Fibroblast of lung (primary cell): ENCODE measurements around the gene ZNF189. TPM values are rescaled to one million over a fixed set of nuclear protein-coding genes. Genes with fewer than 3 reads are reported as not detected.

Source experiments
- DNase-seq, 2 donors: peaks; one replicate each; pipeline versions ENCODE4 v3.0.0 to v3.0.0-alpha.2; 2010; ENCODE audit warnings: low read depth in 2 of 2
- H2AFZ ChIP-seq: 2 replicates; pipeline ENCODE4 v1.5.1; 2012; ENCODE audit warnings: low read length, control low read depth, inconsistent platforms
- H3K27ac ChIP-seq: 2 replicates; pipeline ENCODE4 v1.5.1; 2011; ENCODE audit warnings: low read length, control low read depth; ENCODE audit not compliant: insufficient read depth
- H3K27me3 ChIP-seq: 2 replicates; pipeline ENCODE4 v1.5.1; 2011; ENCODE audit warnings: mild to moderate bottlenecking, low read length; ENCODE audit not compliant: control insufficient read depth, insufficient read depth
- H3K36me3 ChIP-seq: 2 replicates; pipeline ENCODE4 v1.5.1; 2011; ENCODE audit warnings: low read length; ENCODE audit not compliant: control insufficient read depth, insufficient read depth
- H3K4me1 ChIP-seq: 2 replicates; pipeline ENCODE4 v1.5.1; 2011; ENCODE audit warnings: low read length; ENCODE audit not compliant: control insufficient read depth, insufficient read depth; ENCODE audit errors: extremely low read depth
- H3K4me2 ChIP-seq: 2 replicates; pipeline ENCODE4 v1.5.1; 2011; ENCODE audit warnings: low read length, control low read depth; ENCODE audit not compliant: insufficient read depth; ENCODE audit errors: extremely low read depth
- H3K4me3 ChIP-seq, 4 experiments: fragments of 200-600 bp in 1 of 4; sonication (generic) in 1 of 4; replicated peaks in 1 of 4; 2 replicates each; pipeline ENCODE4 v1.5.1; 2011 to 2016; ENCODE audit warnings: low read length in 4 of 4, low read depth in 3 of 4, mild to moderate bottlenecking in 3 of 4, control low read depth in 2 of 4, inconsistent platforms in 1 of 4, mixed read lengths in 1 of 4; ENCODE audit not compliant: insufficient read depth in 1 of 4; ENCODE audit errors: control extremely low read depth in 1 of 4
- H3K79me2 ChIP-seq: 2 replicates; pipeline ENCODE4 v1.5.1; 2012; ENCODE audit warnings: mild to moderate bottlenecking, low read length, inconsistent platforms; ENCODE audit not compliant: control insufficient read depth, insufficient read depth
- H3K9ac ChIP-seq: 2 replicates; pipeline ENCODE4 v1.5.1; 2011; ENCODE audit warnings: mild to moderate bottlenecking, low read length, control low read depth; ENCODE audit not compliant: insufficient read depth
- H3K9me3 ChIP-seq: 2 replicates; pipeline ENCODE4 v1.5.1; 2012; ENCODE audit warnings: low read depth, low read length; ENCODE audit not compliant: control insufficient read depth, insufficient read depth
- H4K20me1 ChIP-seq: 2 replicates; pipeline ENCODE4 v1.5.1; 2011; ENCODE audit warnings: low read length; ENCODE audit not compliant: control insufficient read depth, insufficient read depth; ENCODE audit errors: extremely low read depth
- CTCF ChIP-seq, 2 donors: IDR thresholded peaks in 1 of 2; conservative IDR thresholded peaks in 1 of 2; 1 replicate in 1 of 2; 2 replicates in 1 of 2; pipeline ENCODE4 v1.5.1; 2011 to 2012; ENCODE audit warnings: low read length in 2 of 2, control low read depth in 1 of 2, inconsistent platforms in 1 of 2, low read depth in 1 of 2, mild to moderate bottlenecking in 1 of 2
- EZH2 ChIP-seq: IDR thresholded peaks from 2 replicates; pipeline ENCODE4 v1.5.1; 2012; ENCODE audit warnings: low read length, control low read depth, mild to moderate bottlenecking; ENCODE audit errors: missing control alignments
- polyA plus RNA-seq, 2 donors: library from polyadenylated mRNA; depleted of rRNA in 1 of 2; stranded (reverse) in 1 of 2; unstranded in 1 of 2; fragments of >200 nt; gene quantifications; 2 replicates each; pipeline ENCODE4 v1.2.1, GENCODE V29; 2011 to 2012; ENCODE audit warnings: missing spikeins in 1 of 2
- total RNA-seq: library from RNA; depleted of rRNA; stranded (reverse); fragments of >200 nt; gene quantifications from 2 replicates; pipeline ENCODE4 v1.2.1, GENCODE V29; 2014

Gene ZNF189
- total and polyA plus RNA-seq, 2 donors (not counting 1 experiment from before 2014, with no cell fraction given): 8.7 to 21.8 TPM

DNA sequence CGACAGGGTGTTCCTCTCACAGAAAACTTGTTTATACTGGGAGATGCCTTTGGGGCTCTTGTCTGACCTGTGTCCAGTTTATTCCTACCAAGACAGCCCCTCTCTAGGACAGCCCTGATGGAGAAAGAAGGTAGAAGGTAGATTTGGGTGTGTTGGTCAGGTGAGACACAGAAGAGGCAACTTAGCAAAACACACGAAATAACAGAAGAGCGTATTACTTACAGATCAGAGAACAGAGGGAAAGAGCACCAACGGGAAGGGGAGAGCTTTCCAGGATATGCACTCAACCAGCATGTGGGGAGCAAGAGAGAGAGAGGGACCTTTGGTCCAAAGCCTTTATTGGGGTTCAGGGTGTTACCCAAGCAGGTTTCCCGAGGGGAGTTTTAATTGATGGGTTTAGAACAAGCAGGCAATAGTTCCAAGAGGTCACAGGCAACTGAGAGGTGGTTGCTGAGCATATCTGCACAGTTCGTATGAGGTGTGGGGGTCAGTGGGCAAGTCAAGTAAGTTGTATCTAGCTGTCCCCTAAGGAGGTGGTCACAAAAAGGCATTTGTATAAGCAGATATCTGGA lies 45.7 kb upstream of the ZNF189 start:
- no peak overlapping the region for H3K4me2 ChIP-seq
- no peaks in the 10 kb centered on the region for H3K4me1 ChIP-seq
- H3K79me2 ChIP-seq: no peaks in the 10 kb centered on the region
- H4K20me1 ChIP-seq: no peaks in the 10 kb centered on the region
- H3K4me3 ChIP-seq: no peak overlapping the region
- H3K9ac ChIP-seq: no peak overlapping the region
- no peaks in the 10 kb centered on the region for H3K9me3 ChIP-seq
- H3K27ac ChIP-seq: no peak overlapping the region
- no peaks in the 10 kb centered on the region for H3K27me3 ChIP-seq
- TF ChIP-seq EZH2 (no peak), CTCF (conservative IDR thresholded peaks at IDR 0.05 in 1 of 2, IDR thresholded peaks at IDR 0.05 in 1 of 2; ENCODE audit: low read depth in 1 of 2, low read length in 2 of 2) (no peak)
- H3K36me3 ChIP-seq: no peaks in the 10 kb centered on the region
- no peak overlapping the region for H2AFZ ChIP-seq
- DNase-seq: no peak

DNA sequence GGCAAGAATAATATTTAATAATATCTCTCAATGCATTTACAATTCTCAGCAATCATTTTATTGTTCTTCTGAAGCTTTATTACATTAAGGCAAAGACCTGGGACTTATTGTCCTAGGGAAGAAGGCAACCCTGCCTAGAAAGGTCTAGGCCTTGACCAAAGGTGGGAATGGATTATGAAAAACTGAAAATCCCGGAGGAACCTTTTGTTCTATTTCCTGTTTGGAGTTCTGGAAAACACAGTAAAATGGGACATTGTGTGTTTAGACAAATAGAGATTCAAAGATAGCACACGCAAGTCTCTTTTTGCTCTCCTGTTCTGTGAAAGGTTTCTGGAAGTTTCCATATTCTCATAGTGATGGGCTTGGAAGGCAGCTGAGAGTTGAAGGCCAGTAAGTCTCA lies 45.0 kb upstream of the ZNF189 start:
- DNase-seq: no peak
- no peaks in the 10 kb centered on the region for H3K4me1 ChIP-seq
- H3K79me2 ChIP-seq: no peaks in the 10 kb centered on the region
- no peaks in the 10 kb centered on the region for H4K20me1 ChIP-seq
- H3K4me2 ChIP-seq: no peak overlapping the region
- no peak overlapping the region for H2AFZ ChIP-seq
- TF ChIP-seq CTCF (conservative IDR thresholded peaks at IDR 0.05 in 1 of 2, IDR thresholded peaks at IDR 0.05 in 1 of 2; ENCODE audit: low read depth in 1 of 2, low read length in 2 of 2) (no peak), EZH2 (no peak)
- H3K9me3 ChIP-seq: no peaks in the 10 kb centered on the region
- H3K36me3 ChIP-seq: no peaks in the 10 kb centered on the region
- H3K9ac ChIP-seq: no peak overlapping the region
- no peak overlapping the region for H3K27ac ChIP-seq
- H3K27me3 ChIP-seq: no peaks in the 10 kb centered on the region
- H3K4me3 ChIP-seq: no peak overlapping the region

GRCh38 chr9:101354143-101354764 lies 44.4 kb upstream of the ZNF189 start:
- Histone ChIP-seq H3K4me1 (no peaks in the 10 kb centered on the region), H3K4me2 (no peak overlapping the region), H3K27me3 (no peaks in the 10 kb centered on the region)

More at GRCh38 chr9:101354143-101354764, 44.4 kb upstream of the ZNF189 start:
- H3K36me3 ChIP-seq: no peaks in the 10 kb centered on the region
- peak in 1 of 2 donors; percentile 7 for DNase-seq
- H3K4me3 ChIP-seq: no peak overlapping the region
- TF ChIP-seq EZH2 (no peak), CTCF (conservative IDR thresholded peaks at IDR 0.05 in 1 of 2, IDR thresholded peaks at IDR 0.05 in 1 of 2; ENCODE audit: low read depth in 1 of 2, low read length in 2 of 2) (no peak)
- no peak overlapping the region for H3K9ac ChIP-seq
- H3K79me2 ChIP-seq: no peaks in the 10 kb centered on the region
- no peaks in the 10 kb centered on the region for H4K20me1 ChIP-seq
- H3K9me3 ChIP-seq: no peaks in the 10 kb centered on the region
- no peak overlapping the region for H3K27ac ChIP-seq
- H2AFZ ChIP-seq: no peak overlapping the region
